ENCODE measurements around the gene PIGT. TPM values are rescaled to one million over a fixed set of nuclear protein-coding genes. Genes with fewer than 3 reads are reported as not detected.
A peak's percentile ranks its signal among the peaks of the same experiment; 100 is the strongest.

PIGT gene
- total RNA-seq, 4 donors from 2014 or later: 85.0 to 122 (median 114) TPM

- peak overlapping the region in 1 of 3 donors; percentile 23 for H3K27ac ChIP-seq
- no peak for DNase-seq
- H3K4me1 ChIP-seq: peaks cover 5 to 6% of the 10 kb centered on the region in 2 donors
- H3K27me3 ChIP-seq: no peaks in the 10 kb centered on the region
- no peak overlapping the region for H3K4me3 ChIP-seq (replicated peaks in 1 of 3)
- no peaks in the 10 kb centered on the region for H3K9me3 ChIP-seq
- TF ChIP-seq CTCF (IDR thresholded peaks at IDR 0.05) (no peak), POLR2A (IDR thresholded peaks at IDR 0.05) (no peak)
- no peaks in the 10 kb centered on the region for H3K36me3 ChIP-seq
- 50 to 73% methylated on average over 1 of the region's 1 CpG for WGBS, 2 donors
- intact Hi-C loops (cut with DNase I): no loop called here
Measured at GRCh38 chr20:45441746-45442145, 25.8 kb downstream of the PIGT start.

GRCh38 chr20:45444050-45444449, 28.1 kb downstream of the PIGT start:
- no peaks in the 10 kb centered on the region for H3K27me3 ChIP-seq
- DNase-seq: no peak
- H3K4me1 ChIP-seq: peaks cover 5 to 6% of the 10 kb centered on the region in 2 donors
- no peak overlapping the region for H3K27ac ChIP-seq
- H3K36me3 ChIP-seq: no peaks in the 10 kb centered on the region
- H3K4me3 ChIP-seq (replicated peaks in 1 of 3): no peak overlapping the region
- no peak for TF ChIP-seq POLR2A (IDR thresholded peaks at IDR 0.05)
- intact Hi-C loops (cut with DNase I): no loop called here
- H3K9me3 ChIP-seq: no peaks in the 10 kb centered on the region

- H3K27ac ChIP-seq: no peak overlapping the region
- H3K4me1 ChIP-seq: peaks cover 4 to 5% of the 10 kb centered on the region in 2 donors
Measured at GRCh38 chr20:45445805-45446562, 30.0 kb downstream of the PIGT start.

GRCh38 chr20:45448270-45448669, 32.3 kb downstream of the PIGT start:
- Histone ChIP-seq H3K4me3 (replicated peaks in 1 of 3) (no peak overlapping the region), H3K4me1 (no peaks in the 10 kb centered on the region), H3K36me3 (no peaks in the 10 kb centered on the region), H3K27ac (no peak overlapping the region), H3K27me3 (no peaks in the 10 kb centered on the region), H3K9me3 (no peaks in the 10 kb centered on the region)
- 59 to 61% methylated on average over 6 of the region's 6 CpGs for WGBS, 2 donors
- intact Hi-C loops (cut with DNase I): no loop called here
- no peak for DNase-seq
- no peak for TF ChIP-seq CTCF (IDR thresholded peaks at IDR 0.05)
- no peak for TF ChIP-seq POLR2A (IDR thresholded peaks at IDR 0.05)

More at GRCh38 chr20:45445805-45446562, 30.0 kb downstream of the PIGT start:
- Histone ChIP-seq H3K4me3 (replicated peaks in 1 of 3) (no peak overlapping the region), H3K9me3 (no peaks in the 10 kb centered on the region), H3K27me3 (no peaks in the 10 kb centered on the region), H3K36me3 (no peaks in the 10 kb centered on the region)
- 71 to 73% methylated on average over 7 of the region's 7 CpGs for WGBS, 2 donors
- no peak for TF ChIP-seq POLR2A (IDR thresholded peaks at IDR 0.05)
- peak in 2 of 6 experiments; percentile 19 to 22 for TF ChIP-seq CTCF (IDR thresholded peaks at IDR 0.05)
- no peak for DNase-seq
- intact Hi-C loops (cut with DNase I): no loop called here

- Histone ChIP-seq H3K27ac (no peak overlapping the region), H3K36me3 (no peaks in the 10 kb centered on the region), H3K27me3 (no peaks in the 10 kb centered on the region), H3K4me1 (no peaks in the 10 kb centered on the region), H3K9me3 (no peaks in the 10 kb centered on the region), H3K4me3 (replicated peaks in 1 of 3) (no peak overlapping the region)
- DNase-seq: no peak
- intact Hi-C loops (cut with DNase I): no loop called here
- 85 to 90% methylated on average over 3 of the region's 3 CpGs for WGBS, 2 donors
- TF ChIP-seq CTCF (IDR thresholded peaks at IDR 0.05) (no peak), POLR2A (IDR thresholded peaks at IDR 0.05) (no peak)
Measured at GRCh38 chr20:45449528-45449927, 33.6 kb downstream of the PIGT start.

Data from thyroid gland (tissue), 4 donors.